ENCODE data around the gene SART3. TPM values are rescaled to one million over a fixed set of nuclear protein-coding genes. Genes with fewer than 3 reads are reported as not detected.

Gene SART3
- total RNA-seq, 1 experiment from 2014 or later: 89.4 TPM

DNA sequence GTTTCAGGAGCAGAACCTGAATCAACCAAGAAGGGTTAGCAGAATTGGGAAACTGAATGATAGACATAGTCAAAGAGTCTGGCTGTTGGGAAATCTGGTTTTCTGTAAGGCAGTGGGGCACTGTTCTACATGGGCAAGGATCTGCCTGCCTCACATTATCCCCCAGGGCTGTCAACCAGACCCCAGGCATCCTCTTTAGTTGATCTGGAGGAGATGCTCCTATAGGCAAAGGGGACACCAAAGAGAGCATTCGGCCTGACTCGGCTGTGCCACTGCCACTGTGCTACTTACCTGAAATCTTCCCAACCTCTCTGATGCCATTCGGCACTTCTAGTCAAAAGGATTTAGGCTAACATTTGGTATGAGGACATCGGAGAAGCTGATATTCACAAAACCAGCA is 5.5 kb upstream of the SART3 start:
- Histone ChIP-seq H3K18ac (ENCODE audit: insufficient read length, low read depth, low read length) (no peak overlapping the region), H3T11ph (ENCODE audit: low read length) (no peak overlapping the region), H4K20me1 (ENCODE audit: control insufficient read depth, insufficient read depth, insufficient read length) (no peaks in the 10 kb centered on the region), H3K4me2 (ENCODE audit: insufficient read depth, insufficient read length, low read length) (no peak overlapping the region), H3K23ac (ENCODE audit: insufficient read length, low read depth, low read length) (no peak overlapping the region), H4K8ac (replicated peaks; ENCODE audit: insufficient read length, low read depth, low read length) (no peak overlapping the region), H3K56ac (ENCODE audit: insufficient read length, low read depth, low read length) (no peak overlapping the region), H4K91ac (ENCODE audit: insufficient read length, low read depth, low read length) (no peak overlapping the region), H2AK5ac (ENCODE audit: insufficient read length, low read length) (no peak overlapping the region), H2BK15ac (ENCODE audit: low read depth, low read length) (no peak overlapping the region), H3K27me3 (ENCODE audit: insufficient read depth, low read length) (no peaks in the 10 kb centered on the region), H3K23me2 (ENCODE audit: insufficient read length, low read depth, low read length, poor library complexity, severe bottlenecking) (peaks cover 12% of the 10 kb centered on the region), H2AFZ (ENCODE audit: low read length) (no peak overlapping the region), H3K79me2 (ENCODE audit: insufficient read depth, low read length) (no peaks in the 10 kb centered on the region; the same call in 1 of the 2 replicates), H3K4ac (ENCODE audit: low read depth, low read length) (no peak overlapping the region), H2BK20ac (ENCODE audit: low read depth, low read length, poor library complexity, severe bottlenecking) (no peak overlapping the region), H4K5ac (ENCODE audit: insufficient read length, low read depth, low read length) (no peak overlapping the region), H2BK5ac (ENCODE audit: insufficient read length, low read length) (no peak overlapping the region), H3K9me3 (ENCODE audit: control insufficient read depth, low read depth, low read length) (no peaks in the 10 kb centered on the region), H2BK12ac (ENCODE audit: insufficient read length, low read depth, low read length) (no peak overlapping the region), H3K14ac (ENCODE audit: insufficient read depth, low read length) (no peak overlapping the region), H3K4me1 (ENCODE audit: insufficient read depth, low read length) (no peaks in the 10 kb centered on the region), H2BK120ac (ENCODE audit: low read depth, low read length, poor library complexity, severe bottlenecking) (no peak overlapping the region), H3K79me1 (ENCODE audit: insufficient read depth, low read depth, low read length, poor library complexity, severe bottlenecking) (no peaks in the 10 kb centered on the region), H3K9ac (ENCODE audit: extremely low read depth, insufficient read length, low read length) (no peak overlapping the region), H3K27ac (ENCODE audit: insufficient read length, low read depth, low read length) (no peak overlapping the region)
- TF ChIP-seq, protein P1, sequence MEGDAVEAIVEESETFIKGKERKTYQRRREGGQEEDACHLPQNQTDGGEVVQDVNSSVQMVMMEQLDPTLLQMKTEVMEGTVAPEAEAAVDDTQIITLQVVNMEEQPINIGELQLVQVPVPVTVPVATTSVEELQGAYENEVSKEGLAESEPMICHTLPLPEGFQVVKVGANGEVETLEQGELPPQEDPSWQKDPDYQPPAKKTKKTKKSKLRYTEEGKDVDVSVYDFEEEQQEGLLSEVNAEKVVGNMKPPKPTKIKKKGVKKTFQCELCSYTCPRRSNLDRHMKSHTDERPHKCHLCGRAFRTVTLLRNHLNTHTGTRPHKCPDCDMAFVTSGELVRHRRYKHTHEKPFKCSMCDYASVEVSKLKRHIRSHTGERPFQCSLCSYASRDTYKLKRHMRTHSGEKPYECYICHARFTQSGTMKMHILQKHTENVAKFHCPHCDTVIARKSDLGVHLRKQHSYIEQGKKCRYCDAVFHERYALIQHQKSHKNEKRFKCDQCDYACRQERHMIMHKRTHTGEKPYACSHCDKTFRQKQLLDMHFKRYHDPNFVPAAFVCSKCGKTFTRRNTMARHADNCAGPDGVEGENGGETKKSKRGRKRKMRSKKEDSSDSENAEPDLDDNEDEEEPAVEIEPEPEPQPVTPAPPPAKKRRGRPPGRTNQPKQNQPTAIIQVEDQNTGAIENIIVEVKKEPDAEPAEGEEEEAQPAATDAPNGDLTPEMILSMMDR (conservative IDR thresholded peaks at IDR 0.05): no peak
- Mint-ChIP-seq H3K4me3 (no peak overlapping the region), H3K27ac (no peak overlapping the region), H3K36me3 (ENCODE audit: insufficient read depth in 1 of 3, low read depth in 3 of 3) (peaks cover 16 to 55% (median 52%) of the 10 kb centered on the region in 3 experiments; a peak in 6 of 7 replicates), H3K27me3 (ENCODE audit: low read depth) (no peaks in the 10 kb centered on the region), H3K4me1 (peaks cover 7 to 11% of the 10 kb centered on the region in 2 experiments; a peak in 3 of 4 replicates), H3K9me3 (no peaks in the 10 kb centered on the region)
- no CpG with 5 or more reads among the region's 4 CpGs for WGBS (ENCODE audit: extremely low coverage, insufficient read length, low lambda C conversion rate)
- DNase-seq: no peak

Data from H9 (cell line).